Embryonic facial prominence (tissue), 1 donor: ENCODE measurements around the gene SIAH2.

Experiments
- DNase-seq: peaks from one replicate; pipeline ENCODE4 v3.0.0-alpha.2; 2016; ENCODE audit errors: extremely low spot score

Gene SIAH2

GRCh38 chr3:150748684-150749047 is 14.3 kb downstream of the SIAH2 start:
- no peak for DNase-seq

- no peak for DNase-seq
Observed at GRCh38 chr3:150747886-150748683, 14.9 kb downstream of the SIAH2 start.

- DNase-seq = no peak
Observed at GRCh38 chr3:150746791-150747590, 16.0 kb downstream of the SIAH2 start.

GRCh38 chr3:150745832-150746231 is 17.1 kb downstream of the SIAH2 start:
- DNase-seq = no peak

- no peak for DNase-seq
Observed at GRCh38 chr3:150744919-150745211, 18.1 kb downstream of the SIAH2 start.

GRCh38 chr3:150744041-150744918 is 18.7 kb downstream of the SIAH2 start:
- DNase-seq = no peak

- DNase-seq = no peak
Observed at GRCh38 chr3:150743508-150743907, 19.5 kb downstream of the SIAH2 start.

GRCh38 chr3:150742679-150743078 is 20.3 kb downstream of the SIAH2 start:
- no peak for DNase-seq

- no peak for DNase-seq
Observed at GRCh38 chr3:150742141-150742523, 20.8 kb downstream of the SIAH2 start.

- no peak for DNase-seq
Observed at GRCh38 chr3:150741497-150742140, 21.4 kb downstream of the SIAH2 start.

GRCh38 chr3:150740733-150741496 is 22.1 kb downstream of the SIAH2 start:
- no peak for DNase-seq

- no peak for DNase-seq
Observed at GRCh38 chr3:150739877-150740645, 22.9 kb downstream of the SIAH2 start.

- DNase-seq = no peak
Observed at GRCh38 chr3:150739200-150739863, 23.6 kb downstream of the SIAH2 start.

- no peak for DNase-seq
Observed at GRCh38 chr3:150738688-150739087, 24.3 kb downstream of the SIAH2 start.

- no peak for DNase-seq
Observed at GRCh38 chr3:150737874-150738679, 24.9 kb downstream of the SIAH2 start.

- DNase-seq = no peak
Observed at GRCh38 chr3:150736903-150737832, 25.8 kb downstream of the SIAH2 start.

GRCh38 chr3:150736316-150736719 is 26.7 kb downstream of the SIAH2 start:
- no peak for DNase-seq

GRCh38 chr3:150734795-150735119 is 28.2 kb downstream of the SIAH2 start:
- DNase-seq = no peak
